A549 (cell line): ENCODE data around the gene USP32.

Experiments
- CEBPB ChIP-seq, 2 experiments: fragments of >200 bp in 1 of 2; sonication (Bioruptor Twin) in 1 of 2; formaldehyde crosslinking in 1 of 2; IDR thresholded peaks; 2 replicates each; pipeline ENCODE4 v1.6.1; 2012 to 2016
- EHF ChIP-seq: fragments of 250-450 bp; sonication (Bioruptor Pico); IDR thresholded peaks from 2 replicates; pipeline ENCODE4 v1.5.0; 2020; ENCODE audit warnings: mild to moderate bottlenecking
- EP300 ChIP-seq, 2 experiments: fragments of >200 bp; sonication (Bioruptor Twin); formaldehyde crosslinking; IDR thresholded peaks; 2 replicates in 1 of 2; 3 replicates in 1 of 2; pipeline ENCODE4 v1.6.1; 2016 to 2017
- ESRRA ChIP-seq: fragments of 150-350 bp; IDR thresholded peaks from 2 replicates; pipeline ENCODE4 v1.6.1; 2014; ENCODE audit warnings: mild to moderate bottlenecking, low read length, borderline replicate concordance
- HOXB13 ChIP-seq: fragments of 250-450 bp; sonication (Bioruptor Pico); IDR thresholded peaks from 2 replicates; pipeline ENCODE4 v1.5.0; 2020; ENCODE audit warnings: low read depth, mild to moderate bottlenecking, moderate library complexity
- JUN ChIP-seq, 2 experiments: fragments of >200 bp; sonication (Bioruptor Twin); formaldehyde crosslinking; IDR thresholded peaks; 2 replicates in 1 of 2; 3 replicates in 1 of 2; pipeline ENCODE4 v1.6.1; 2016 to 2017
- MAFK ChIP-seq: fragments of 450-650 bp; IDR thresholded peaks from 2 replicates; pipeline ENCODE4 v1.6.1; 2014; ENCODE audit not compliant: partially characterized antibody
- NPAS2 ChIP-seq: fragments of 250-450 bp; sonication (Bioruptor Pico); IDR thresholded peaks from 2 replicates; pipeline ENCODE4 v1.8.0; 2022; ENCODE audit warnings: mild to moderate bottlenecking, moderate library complexity, borderline replicate concordance
- PHF8 ChIP-seq: fragments of 200-600 bp; sonication (generic); IDR thresholded peaks from 2 replicates; pipeline ENCODE4 v1.6.1; 2016; ENCODE audit warnings: low read depth, mild to moderate bottlenecking, antibody characterized with exemption, moderate library complexity, borderline replicate concordance
- POLR2A ChIP-seq: IDR thresholded peaks from 2 replicates; pipeline ENCODE4 v1.6.1; 2012; ENCODE audit warnings: mild to moderate bottlenecking, low read length
- POLR2AphosphoS2 ChIP-seq: conservative IDR thresholded peaks from 2 replicates; pipeline ENCODE4 v1.6.1; 2012; ENCODE audit warnings: low read length, improper control_type of control experiment, inconsistent platforms
- RFX5 ChIP-seq: fragments of 450-650 bp; IDR thresholded peaks from 2 replicates; pipeline ENCODE4 v1.7.1; 2014; ENCODE audit warnings: antibody characterized with exemption, mild to moderate bottlenecking, moderate library complexity
- TF ChIP-seq, protein P1 (sequence below): IDR thresholded peaks from 2 replicates; pipeline ENCODE4 v1.6.1; 2012; ENCODE audit warnings: low read depth, borderline replicate concordance
- TF ChIP-seq, protein P2 (sequence below): fragments of >200 bp; sonication (Bioruptor Twin); formaldehyde crosslinking; IDR thresholded peaks from 3 replicates; pipeline ENCODE4 v1.5.1; 2016

DNA sequence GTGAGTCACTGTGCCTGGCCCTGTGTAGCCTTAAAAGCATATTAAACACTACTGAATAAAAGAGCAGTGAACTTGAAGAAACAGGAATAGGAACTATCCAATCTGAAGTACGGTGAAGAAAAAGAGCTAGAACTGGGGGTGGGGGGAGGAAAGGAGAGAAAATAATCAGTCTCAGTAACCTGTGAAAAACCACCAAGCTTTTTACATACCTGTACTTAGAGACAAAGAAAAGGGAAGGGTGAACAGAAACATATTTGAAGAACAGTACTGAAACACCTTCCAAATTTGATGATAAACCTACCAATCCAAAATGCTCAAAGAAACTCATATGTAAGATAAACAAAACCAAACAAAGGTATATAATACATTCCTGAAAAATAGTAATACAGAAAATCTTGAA is 77.5 kb downstream of the USP32 start:
- TF ChIP-seq JUN (IDR thresholded peaks at IDR 0.05) (no peak), HOXB13 (CRISPR knock-in tag) (no peak), POLR2AphosphoS2 (no peak), POLR2A (no peak), EP300 (IDR thresholded peaks at IDR 0.05) (no peak), ESRRA (no peak), NPAS2 (CRISPR knock-in tag) (no peak), RFX5 (no peak), CEBPB (IDR thresholded peaks at IDR 0.05) (no peak), MAFK (no peak), EHF (CRISPR knock-in tag) (no peak), PHF8 (no peak)
- TF ChIP-seq, protein P1, sequence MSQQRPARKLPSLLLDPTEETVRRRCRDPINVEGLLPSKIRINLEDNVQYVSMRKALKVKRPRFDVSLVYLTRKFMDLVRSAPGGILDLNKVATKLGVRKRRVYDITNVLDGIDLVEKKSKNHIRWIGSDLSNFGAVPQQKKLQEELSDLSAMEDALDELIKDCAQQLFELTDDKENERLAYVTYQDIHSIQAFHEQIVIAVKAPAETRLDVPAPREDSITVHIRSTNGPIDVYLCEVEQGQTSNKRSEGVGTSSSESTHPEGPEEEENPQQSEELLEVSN: no peak
- TF ChIP-seq, protein P2, sequence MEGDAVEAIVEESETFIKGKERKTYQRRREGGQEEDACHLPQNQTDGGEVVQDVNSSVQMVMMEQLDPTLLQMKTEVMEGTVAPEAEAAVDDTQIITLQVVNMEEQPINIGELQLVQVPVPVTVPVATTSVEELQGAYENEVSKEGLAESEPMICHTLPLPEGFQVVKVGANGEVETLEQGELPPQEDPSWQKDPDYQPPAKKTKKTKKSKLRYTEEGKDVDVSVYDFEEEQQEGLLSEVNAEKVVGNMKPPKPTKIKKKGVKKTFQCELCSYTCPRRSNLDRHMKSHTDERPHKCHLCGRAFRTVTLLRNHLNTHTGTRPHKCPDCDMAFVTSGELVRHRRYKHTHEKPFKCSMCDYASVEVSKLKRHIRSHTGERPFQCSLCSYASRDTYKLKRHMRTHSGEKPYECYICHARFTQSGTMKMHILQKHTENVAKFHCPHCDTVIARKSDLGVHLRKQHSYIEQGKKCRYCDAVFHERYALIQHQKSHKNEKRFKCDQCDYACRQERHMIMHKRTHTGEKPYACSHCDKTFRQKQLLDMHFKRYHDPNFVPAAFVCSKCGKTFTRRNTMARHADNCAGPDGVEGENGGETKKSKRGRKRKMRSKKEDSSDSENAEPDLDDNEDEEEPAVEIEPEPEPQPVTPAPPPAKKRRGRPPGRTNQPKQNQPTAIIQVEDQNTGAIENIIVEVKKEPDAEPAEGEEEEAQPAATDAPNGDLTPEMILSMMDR: no peak
